GM18909 (cell line): ENCODE results near the gene CLIP2.
"Not testable (repeated sequence)": the region's sequence is repeated elsewhere in the genome, so short reads cannot be mapped to it uniquely, and the experiment has no call there.

ENCODE experiments used
- ATAC-seq: cut with Tn5 transposase; IDR thresholded peaks from one replicate; pipeline ENCODE4 v1.9.1; 2021; ENCODE audit warnings: mild to moderate bottlenecking; ENCODE audit not compliant: unreplicated experiment, poor library complexity

CLIP2 gene

DNA sequence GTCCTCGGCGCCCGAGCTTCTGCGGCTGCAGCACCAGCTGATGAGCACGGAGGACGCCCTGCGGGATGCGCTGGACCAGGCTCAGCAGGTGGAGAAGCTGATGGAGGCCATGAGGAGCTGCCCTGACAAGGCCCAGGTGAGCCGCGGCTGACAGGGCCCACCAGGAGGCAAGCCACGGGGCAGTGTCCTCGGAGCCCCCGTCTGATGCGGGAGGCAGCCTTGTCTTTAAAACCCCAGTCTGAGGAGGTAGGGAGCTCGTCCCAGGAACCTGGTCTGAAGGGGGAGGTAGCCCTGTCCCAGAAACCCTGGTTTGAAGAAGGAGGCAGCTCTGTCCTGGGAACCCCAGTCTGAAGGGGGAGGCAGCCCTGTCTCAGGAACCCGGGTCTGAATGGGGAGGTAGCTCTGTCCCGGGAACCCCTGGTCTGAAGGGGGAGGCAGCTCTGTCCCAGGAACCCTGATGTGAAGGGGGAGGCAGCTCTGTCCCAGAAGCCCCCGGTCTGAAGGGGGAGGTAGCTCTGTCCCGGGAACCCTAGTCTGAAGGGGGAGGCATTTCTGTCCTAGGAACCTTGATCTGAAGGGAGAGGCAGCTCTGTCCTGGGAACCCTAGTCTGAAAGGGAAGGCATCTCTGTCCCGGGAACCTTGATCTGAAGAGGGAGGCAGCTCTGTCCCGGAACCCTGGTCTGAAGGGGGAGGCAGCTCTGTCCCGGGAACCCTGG is 111.4 kb downstream of the CLIP2 start:
- ATAC-seq = no peak

DNA sequence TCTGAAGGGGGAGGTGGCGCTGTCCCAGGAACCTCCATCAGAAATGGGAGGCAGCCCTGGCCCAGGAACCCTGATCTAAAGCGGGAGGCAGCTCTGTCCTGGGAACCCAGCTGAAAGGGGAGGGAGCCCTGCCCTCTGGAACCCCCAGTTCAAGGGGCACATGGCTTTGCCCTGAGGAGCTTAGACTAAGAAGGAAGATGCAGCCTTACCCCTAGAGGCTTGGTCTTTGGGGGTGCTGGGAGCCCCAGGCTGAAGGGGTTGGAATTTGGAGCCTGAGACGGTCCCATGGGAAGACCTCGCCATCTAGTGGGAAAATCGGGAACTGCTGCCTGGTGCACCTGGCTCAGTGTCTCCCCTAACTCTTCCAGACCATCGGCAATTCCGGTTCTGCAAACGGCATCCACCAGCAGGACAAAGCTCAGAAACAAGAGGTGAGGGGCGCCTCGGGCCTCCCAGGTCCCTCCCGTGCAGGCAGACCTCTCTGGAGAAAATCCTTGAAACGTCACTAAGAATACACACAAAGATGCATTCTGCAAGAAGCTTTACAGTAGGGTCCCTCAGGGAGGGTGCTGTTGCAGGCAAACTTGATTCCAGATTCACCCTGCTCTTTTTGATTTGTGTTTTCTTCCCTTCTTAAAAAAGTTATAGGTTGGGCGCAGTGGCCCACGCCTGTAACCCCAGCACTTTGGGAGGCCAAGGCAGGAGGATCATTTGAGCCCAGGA is 112.1 kb downstream of the CLIP2 start:
- ATAC-seq = no peak

DNA sequence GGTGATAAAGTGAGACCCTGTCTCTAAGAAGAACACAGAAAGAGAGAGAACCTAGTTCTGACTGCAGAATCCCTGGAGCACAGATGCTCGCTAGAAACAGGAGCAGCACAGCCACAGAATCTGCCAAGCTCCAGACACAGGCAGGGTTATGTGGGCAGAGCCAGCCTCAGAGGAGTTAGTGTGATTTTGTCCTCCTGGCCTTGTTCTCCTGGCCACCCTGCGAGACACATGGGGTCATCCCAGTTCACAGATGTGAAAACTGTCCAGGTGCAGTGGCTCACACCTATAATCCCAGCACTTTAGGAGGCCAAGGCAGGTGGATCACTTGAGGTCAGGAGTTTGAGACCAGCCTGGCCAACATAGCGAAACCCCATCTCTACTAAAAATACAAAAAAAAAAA is 113.5 kb downstream of the CLIP2 start:
- not testable (repeated sequence) for ATAC-seq

DNA sequence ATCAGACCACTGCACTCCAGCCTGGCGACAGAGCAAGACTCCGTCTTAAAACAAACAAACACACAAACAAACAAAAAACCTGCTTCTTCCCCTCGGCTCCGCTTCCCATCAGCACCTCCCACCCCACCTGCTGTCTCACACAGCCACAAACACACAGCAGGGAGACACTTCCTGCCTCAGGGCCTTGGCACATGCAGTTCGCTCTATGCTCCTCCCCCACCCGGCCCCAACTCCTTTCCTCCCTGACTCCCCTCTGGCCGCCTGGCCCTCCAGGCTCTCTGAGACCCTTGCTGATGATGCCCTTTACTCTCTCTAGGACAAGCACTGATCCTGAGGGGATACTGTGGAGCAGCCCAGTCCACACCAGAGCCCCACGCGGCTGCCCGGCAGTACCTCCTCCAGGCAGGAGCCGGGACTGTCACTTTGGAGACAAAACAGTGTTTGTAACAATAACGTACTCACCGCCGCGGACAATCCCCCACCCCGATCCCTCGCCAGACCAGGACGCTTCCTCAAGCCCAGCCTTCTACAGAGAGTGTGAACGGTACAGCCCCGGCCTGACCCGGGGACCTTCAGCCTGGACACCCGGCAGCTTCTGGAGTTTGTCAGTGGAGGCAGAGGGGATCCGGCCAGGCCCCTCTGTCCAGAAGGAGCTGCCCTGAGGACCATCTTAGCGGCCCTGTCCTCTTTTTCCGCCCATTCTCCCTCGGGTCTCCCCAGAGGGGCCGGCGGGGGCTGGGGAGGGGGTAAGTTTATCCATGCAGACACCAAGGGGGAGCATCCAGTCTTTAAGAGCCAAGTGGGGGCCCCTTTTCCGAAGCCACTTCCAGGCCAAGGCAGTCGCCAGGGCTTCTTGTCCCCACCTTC is 114.5 kb downstream of the CLIP2 start:
- ATAC-seq = no peak

DNA sequence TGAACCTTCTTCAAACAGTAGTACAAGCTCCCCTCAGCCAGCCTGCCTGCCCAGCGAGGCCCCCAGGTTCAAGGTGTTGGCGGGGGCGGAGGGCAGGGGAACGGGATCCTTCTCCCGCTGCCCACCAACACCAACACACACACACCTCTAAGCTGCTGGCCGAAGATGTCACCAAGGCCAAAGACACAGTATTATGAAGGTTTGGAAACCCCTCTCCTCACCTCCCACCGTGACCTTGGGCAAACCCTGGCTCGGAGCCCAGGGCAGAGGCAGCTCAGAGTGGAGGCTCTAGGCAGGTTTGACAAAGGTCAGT is 115.1 kb downstream of the CLIP2 start:
- ATAC-seq = no peak

DNA sequence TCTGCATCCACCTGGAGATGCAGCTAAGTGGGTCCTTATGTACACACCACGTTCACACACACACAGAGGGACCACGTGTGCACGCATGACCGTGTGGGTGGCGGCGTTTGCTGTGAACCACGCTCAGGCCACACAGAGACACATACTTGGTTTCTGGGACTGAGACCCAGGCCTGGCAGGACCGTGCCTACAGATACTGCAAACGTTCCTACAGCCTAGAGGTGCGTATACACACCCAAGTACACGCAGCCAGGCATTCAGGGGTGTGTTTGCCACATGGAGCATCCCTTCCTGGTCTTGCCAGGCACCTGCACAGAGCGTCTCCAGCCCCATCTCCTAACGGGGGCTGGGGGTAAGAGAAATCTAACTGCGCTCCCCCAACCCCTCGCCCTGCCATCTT is 115.5 kb downstream of the CLIP2 start:
- ATAC-seq = no peak

DNA sequence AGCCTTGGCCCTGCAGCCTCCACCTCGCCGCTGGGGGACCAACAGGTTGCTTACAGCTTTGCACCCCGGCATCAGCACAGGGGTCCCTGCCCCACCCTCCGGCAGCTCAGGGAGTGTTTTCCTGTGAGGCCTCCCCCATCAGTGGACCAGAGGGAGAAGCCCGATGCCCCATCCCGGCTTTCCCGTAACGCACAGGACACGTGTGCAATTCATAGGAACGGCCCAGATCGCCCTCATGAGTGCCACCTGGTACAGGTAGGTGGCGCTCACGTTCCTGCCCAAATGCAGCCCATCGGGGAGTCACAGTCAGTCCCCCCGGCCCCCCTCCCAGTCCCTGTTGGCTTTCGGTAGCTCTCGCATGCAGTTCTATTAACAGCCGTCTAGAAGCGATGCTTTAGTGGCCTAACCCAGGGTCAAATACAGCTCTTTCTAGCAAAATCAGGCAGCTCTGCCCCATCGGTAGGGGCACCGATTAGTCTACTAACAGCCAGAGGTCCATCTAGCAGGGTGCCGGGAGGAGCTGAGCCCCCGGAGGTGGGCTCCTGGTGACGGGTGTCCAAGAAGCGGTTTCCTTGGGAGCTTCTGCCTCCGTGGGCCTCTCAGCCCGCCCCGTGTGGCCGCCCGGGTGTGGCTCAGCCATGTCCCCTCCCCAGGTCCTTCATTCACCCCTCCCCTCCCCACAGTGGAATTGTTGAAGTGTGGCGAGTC is 116.1 kb downstream of the CLIP2 start:
- ATAC-seq = no peak

DNA sequence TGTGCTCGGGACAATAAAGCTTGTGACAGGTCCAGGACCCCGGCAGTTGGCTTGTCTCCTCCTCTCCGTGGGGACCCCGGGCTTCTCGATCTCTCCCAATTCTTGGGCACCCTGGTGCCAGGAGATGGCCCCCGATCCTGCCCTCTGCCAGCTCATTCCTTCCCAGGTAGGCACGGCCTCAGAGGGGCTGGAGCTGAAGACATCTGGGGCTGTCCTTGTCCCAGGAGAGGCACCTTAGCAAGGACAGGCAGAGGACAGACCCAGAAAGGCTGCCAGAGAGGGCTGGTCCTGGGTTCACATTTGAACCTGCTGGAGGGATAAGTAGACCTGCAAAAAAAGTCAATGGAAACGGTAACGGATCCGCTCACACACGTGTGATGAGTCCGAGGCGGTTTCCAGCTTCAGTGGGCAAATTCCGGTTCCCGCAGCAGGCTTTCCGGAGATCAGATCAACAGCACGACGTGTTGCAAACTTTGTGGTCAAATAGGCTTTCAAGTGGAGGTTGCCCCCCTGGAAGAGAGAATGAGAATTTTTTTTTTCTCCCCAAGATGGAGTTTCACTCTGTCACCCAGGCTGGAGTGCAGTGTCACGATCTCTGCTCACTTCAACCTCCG is 116.8 kb downstream of the CLIP2 start:
- no peak for ATAC-seq

DNA sequence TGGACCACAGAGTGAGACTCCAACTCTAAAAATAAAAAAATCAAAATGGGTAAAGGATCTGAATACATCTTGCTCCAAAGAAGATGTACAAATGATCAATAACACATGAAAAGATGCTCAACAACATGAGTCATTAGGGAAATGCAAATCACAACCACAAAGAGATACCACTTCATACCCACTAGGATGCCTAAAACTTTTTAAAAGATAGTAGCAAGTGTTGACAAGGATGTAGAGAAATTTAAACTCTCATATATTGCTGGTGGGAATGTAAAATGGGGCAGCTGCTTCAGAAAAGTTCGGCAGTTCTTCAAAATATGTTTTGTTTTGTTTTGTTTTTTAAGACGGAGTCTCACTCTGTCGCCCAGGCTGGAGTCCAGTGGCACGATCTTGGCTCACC is 118.8 kb downstream of the CLIP2 start:
- ATAC-seq = no peak

DNA sequence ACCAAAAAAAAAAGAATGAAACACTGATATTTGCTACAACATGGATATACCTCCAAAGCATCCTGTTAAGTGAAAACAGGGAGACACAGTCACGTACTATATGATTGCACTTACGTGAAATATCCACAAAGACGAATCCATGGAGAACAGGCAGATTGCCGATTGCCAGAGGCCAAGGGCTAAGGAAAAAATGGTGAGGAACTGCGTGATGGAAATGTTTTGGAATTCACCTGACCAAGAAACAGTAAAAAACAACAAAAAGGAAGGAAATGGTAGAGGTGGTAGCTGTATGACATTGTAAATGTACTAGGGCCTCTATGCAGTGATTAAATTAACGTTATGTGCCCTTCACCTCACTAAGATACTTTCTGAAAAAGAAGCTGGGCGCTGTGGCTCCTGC is 120.4 kb downstream of the CLIP2 start:
- ATAC-seq = no peak

DNA sequence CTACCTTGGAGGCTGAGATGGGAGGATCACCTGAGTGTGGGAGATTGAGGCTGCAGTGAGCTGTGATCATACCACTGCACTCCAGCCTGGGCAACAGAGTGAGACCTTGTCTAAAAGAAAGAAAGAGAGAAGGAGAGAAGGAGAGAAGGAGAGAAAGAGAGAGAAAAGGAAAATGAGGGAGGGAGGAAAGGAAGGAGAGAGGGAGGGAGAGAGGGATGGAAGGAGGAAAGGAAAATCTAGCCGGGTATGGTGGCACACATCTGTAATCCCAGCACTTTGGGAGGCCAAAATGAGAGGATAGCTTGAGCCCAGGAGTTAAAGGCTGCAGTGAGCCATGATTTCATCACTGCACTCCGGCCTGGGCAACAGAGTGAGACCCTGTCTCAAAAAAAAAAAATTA is 121.6 kb downstream of the CLIP2 start:
- no peak for ATAC-seq

DNA sequence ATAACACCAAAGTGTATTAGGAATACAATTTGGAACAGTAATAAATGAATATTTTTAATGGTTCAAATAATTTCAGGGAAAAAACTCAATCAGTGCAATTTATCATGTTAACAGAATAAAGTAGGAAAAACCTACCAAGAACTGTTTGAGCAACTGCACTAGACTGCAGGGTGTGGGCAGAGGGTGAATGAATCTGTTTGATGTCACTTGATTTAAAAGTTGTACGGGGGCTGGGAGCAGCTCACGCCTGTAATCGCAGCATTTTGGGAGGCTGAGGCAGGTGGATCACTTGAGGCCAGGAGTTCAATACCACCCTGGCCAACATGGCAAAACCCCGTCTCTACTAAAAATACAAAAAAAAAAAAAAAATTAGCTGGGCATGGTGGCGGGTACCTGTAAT is 122.4 kb downstream of the CLIP2 start:
- ATAC-seq = not testable (repeated sequence)

DNA sequence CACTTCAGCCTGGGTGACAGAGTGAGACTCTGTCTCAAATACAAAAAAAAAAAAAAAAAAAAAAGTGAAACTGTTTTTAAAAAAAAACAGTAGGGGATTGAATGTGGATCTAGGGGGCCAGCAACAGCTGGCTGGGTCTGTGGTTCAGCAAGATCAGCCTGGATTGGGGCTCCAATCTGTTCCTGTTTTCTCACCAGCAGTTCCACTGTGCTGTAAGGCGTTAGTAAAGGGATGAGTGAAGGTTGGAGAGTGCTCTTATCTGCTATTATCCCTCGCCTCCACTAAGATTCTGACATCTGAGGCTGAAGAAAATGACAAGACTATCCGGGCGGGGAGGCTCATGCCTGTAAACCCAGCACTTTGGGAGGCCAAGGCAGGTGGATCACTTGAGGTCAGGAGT is 122.8 kb downstream of the CLIP2 start:
- ATAC-seq = no peak

DNA sequence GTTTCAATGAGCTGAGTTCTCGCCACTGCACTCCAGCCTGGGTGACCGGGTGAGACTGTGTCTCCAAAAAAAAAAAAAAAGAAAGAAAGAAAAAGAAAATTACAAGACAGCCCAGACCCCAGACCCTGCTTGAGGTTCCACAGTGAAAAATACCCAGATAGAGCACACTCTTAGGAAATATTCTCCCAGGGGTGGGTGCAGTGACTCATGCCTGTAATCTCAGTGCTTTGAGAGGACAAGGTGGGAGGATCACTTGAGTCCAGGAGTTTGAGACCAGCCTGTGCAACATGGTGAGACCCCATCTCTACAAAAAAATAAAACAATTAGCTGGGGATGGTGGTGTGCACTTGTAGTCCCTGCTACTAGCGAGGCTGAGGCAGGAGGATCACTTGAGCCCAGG is 123.4 kb downstream of the CLIP2 start:
- ATAC-seq = no peak

DNA sequence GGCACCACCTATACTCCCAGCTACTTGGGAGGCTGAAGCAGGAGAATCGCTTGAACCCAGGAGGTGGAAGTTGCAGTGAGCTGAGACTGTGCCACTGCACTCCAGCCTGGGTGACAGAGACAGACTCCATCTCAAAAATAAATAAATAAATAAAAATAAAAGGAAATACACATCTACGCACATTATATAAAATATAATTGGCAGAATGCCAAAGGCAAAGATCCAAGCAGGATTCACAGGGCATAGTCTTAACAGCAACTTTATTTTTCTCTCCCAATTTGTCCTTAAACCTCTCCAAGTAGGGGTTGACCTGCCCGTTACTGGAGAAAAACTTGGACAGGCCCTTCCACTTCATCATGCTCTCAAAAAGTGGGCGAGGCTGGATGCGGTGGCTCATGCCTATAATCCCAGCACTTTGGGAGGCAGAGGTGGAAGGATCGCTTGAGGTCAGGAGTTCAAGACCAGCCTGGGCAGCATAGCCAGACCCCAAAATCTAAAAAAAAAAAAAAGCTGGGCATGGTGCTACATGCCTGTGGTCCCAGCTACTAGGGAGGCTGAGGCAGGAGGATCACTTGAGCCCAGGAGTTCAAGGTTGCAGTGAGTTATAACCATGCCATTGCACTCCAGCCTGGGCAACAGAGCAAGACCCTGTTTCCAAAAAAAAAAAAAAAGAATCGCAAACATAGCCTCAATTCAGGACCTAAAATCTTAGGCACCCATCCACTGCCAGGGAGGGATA is 125.6 kb downstream of the CLIP2 start:
- not testable (repeated sequence) for ATAC-seq

DNA sequence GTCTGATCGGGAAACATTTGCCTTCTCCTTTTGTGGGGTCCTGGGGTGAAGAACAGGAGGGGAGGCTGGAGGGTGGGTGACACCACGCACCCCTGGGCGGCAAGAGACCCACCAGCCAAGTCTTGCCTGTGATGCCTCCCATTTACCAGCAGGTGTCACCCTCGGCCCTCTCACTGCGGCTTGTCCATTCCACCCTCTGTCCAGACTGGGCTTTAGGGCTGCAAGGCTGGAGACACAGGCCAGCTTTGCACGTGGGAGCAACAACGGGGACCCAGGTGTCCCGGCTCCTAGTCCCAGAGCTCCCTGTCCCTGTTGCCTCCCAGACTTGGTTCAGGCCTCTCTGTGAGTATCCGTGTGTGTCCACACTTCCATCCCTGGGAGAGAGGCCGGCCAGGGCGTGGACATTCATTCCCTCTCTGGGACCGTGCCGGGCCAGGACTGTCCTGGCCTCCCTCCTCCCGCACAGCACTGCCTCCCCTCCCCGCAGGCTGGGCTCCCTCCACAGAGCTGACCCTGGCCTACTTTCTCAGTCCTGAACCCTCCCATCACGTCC is 128.3 kb downstream of the CLIP2 start:
- ATAC-seq = no peak

DNA sequence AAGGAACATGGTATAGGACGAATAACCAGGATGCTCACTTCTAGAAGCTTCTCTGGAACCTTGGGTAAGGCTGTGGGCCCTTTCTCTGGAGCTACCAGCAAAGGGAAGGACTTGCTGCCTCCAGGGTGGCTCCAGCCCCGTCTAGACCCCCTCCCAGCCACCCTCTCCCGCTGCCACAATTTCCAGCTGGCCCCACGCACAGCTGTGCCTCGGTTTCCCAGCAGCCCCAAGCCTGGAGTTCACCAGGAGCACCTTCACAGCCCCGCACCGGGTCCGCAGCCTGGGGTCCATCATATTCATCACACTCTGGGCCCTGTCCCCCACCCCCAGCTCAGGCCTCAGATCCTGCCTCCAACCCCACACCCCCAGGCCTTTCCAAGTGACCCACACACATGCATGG is 128.9 kb downstream of the CLIP2 start:
- no peak for ATAC-seq

DNA sequence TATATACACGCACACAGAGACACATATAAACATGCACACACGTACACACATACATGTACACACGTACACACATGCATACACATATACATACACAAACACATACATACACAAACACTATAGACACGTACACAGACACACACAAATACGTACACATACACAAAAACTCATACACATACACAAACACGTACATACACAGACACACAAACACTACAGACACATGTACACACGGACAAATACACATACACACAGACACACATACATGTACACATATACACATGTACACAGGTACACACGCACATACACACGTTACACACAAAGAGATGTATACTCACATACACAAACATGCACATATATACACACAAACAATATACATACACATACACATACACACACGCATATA is 129.3 kb downstream of the CLIP2 start:
- ATAC-seq = no peak

DNA sequence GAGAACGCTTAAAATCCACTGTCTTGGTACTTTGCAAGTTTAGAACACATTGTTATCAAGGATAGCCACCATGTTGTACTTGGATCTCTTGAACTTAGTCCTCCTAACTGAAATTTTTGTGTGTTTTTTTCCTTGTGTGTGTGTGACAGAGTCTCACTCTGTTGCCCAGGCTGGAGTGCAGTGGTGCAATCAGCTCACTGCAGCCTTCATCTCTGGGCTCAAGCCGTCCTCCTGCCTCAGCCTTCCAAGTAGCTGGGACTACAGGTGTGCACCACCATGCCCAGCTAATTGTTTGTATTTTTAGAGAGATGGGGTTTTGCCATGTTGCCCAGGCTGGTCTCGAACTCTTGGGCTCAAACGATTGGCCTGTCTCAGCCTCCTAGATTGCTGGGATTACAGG is 130.0 kb downstream of the CLIP2 start:
- not testable (repeated sequence) for ATAC-seq
